NCI-H524 treated with DMSO at 0.1 percent for 48 hours (cell line): Measurements from ENCODE around the gene C1RL.

ENCODE experiments used
- DNase-seq: peaks from one replicate; lab custom pipeline; 2025; lab: John Stamatoyannopoulos, UW

C1RL gene

DNA sequence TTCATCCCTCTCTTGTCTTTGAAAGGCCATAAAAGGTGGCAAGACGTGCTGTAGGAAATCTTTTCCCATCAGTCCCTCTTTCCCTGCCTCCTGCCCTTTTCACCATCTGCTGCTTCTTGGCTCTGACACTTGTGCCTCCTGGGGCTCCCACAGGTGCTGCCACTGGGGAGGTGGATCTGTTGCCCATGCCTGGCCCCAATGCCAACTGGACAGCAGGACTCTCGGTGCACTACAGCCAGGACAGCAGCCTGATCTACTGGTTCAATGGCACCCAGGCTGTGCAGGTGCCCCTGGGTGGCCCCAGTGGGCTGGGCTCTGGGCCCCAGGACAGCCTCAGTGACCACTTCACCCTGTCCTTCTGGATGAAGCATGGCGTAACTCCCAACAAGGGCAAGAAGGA is 27.7 kb upstream of the C1RL start:
- DNase-seq, result no peak

DNA sequence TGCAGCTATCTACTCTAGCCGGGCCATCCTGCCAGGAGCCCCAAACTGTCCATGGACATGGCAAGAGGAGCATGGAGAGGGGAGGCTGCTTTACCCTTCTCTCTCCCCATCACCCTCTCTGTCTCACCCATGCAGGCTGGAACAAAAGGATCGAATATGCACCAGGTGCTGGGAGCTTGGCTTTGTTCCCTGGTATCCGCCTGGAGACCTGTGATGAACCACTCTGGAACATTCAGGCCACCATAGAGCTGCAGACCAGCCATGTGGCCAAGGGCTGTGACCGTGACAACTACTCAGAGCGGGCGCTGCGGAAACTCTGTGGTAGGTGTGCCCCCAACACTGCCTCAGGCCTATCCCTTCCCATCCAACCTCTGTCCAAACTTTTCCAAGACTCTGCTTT is 27.1 kb upstream of the C1RL start:
- no peak for DNase-seq

DNA sequence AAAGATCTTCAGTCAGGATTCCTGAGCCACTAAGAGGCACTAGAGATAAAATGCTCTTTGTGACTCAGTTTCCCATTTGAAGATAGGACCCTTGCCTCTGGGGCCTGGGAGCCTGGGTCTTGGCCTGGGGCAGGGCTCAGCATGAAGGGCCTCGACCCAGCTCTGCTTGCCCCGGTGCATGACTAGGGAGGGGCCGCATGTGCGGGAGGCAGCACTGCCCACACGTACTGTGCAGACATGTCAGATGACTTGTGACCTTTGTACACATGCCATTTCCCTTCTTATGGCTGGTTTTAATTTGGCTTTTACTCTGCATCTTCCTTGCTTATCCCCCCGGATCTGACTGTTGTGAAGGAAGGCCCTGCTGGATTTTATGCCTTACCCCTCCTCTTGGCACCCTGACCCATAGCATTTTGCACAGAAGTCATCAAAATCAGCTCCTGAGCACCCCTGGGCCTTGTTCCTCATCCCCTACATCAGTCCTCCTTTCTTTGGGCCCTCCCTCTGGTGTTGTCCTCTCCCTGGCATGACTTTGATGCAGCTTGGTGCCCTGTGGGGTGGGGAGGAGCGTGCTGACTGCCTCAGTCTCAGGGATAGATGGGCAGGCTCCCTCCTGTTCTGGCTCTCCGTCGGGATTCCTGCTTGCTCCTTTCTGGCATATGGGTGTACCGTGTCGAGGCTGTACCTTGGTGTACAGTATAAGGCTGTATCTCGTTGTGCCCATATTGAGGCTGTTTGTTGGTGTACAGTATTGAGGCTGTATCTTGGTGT is 25.6 kb upstream of the C1RL start:
- DNase-seq, result no peak

DNA sequence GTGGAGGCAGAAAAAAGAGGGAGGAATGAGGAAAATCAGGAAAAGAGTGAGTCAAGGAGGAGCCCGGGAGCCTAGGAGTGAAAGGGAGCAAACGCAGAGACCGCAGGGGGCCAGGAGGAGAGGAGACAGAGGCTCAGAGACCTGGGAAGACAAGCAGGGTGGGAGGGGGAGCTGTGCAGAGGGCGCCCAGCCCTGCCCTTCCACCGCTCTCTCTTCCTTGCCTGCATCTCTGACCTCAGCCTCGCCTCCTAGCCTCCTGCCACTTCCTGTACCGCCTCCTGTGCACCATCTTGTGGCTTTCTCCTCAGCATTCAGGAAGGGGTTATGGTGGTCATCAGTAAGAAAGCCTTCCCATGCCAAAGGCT is 22.5 kb upstream of the C1RL start:
- no peak for DNase-seq

DNA sequence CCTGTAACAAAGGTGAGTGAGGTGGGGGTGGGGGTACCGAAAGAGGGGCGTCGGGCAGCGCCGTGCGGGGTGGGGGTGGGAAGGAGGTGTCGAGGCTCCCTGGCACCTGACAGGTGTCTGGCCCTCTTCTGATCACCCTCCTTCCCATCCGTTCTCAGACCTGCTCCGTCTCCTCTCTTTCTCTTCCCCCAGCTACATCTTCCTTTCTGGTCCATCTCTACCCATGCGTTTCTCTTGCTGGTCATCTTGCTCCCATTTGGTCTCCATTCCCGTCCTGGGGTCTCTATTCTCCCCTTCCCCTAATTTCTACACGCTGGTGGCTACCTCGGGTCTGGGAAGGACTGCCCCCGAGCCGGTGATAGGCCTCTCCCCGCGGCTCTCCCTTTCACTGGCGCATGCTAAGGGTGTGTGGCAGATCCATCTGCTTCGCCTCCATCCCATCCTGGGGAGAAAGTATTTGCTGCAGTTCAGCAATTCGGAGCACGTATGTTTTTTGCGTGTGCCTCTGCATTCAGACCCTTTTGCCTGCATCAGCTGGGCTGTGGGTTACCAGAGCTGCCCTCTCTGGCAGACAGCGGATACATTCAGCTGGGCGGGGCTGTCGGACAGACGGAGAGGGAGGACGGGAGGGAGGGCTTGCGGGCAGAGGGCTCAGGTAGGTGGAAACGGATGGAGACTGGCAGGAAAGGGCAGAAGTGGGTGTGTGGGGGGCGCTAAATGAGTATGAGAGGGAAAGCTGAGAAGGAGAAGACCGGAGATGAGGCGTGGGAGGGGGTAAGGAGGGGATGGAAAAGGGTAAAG is 21.9 kb upstream of the C1RL start:
- no peak for DNase-seq

DNA sequence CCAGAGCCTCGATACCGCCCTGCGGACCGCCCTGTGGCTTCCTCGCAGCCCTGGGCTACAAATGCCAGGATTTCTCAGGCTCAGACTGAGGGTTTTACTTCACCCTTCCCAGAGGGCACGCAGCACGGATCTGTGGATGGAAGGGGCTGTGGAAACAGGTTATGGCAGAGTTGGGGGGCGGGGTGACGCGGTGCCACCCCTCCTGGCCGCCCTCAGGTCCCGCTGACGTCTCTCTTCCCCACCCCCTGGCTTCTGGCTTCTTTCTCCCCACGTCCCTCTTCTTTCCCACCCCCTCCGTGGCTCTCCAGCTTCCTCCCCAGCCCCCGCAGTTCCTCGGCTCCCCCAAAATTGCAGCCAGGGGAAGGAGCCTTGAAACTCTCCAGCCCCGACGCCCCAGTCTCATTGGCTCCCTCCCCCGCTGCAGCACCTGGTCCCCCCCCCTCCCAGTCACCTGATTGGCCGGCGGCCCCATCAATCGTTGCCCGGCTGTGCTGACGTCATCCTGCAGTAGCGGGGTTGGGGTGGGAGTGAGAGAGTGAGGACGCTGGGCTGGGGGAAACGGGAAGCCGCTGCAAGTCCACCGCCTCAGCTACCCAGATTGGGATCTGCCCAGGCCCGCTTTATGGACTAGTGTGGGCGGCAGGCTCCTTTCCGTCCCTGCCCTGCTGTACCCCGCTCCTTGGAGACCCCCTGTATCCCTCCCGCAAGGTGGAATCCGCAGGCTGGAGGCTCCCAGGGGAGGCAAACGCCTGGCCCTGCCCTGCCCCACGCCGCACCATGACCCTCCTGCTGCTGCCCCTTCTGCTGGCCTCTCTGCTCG is 21.1 kb upstream of the C1RL start, which contains the start of gene CLSTN3:
TSS of gene CLSTN3 (plus strand) at position 500 of the 820 bp plus-strand sequence. CDS start at position 778, 278 bp downstream.
- no peak for DNase-seq

DNA sequence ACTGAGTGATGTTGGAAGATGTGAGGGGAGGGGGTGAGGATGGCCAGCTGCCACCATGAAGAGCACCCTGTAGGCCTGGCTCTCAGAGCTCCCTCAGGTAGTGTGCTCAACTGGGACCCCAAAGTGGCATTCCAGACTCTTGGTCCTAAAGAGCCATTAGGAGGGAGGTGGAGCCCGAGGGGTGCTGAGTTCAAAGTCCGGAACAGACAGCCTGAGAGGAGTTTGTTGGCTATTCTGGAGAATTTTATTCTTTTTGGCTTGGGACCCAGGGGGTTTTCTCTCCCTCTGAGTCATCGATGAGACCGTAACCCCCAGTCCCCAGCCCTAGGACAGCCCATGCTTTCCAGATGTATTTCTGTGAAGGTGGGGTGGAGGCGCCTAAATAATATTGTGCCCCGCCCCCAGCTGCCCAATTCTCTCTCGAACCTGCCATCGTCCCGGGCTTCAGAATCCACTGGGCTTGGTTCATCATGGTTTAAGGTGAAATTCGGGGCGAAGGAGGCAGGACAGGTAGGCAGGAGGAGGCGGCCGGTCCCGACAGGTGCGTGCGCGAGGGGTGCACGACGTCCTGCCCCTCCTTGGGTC is 20.4 kb upstream of the C1RL start:
- no peak for DNase-seq

DNA sequence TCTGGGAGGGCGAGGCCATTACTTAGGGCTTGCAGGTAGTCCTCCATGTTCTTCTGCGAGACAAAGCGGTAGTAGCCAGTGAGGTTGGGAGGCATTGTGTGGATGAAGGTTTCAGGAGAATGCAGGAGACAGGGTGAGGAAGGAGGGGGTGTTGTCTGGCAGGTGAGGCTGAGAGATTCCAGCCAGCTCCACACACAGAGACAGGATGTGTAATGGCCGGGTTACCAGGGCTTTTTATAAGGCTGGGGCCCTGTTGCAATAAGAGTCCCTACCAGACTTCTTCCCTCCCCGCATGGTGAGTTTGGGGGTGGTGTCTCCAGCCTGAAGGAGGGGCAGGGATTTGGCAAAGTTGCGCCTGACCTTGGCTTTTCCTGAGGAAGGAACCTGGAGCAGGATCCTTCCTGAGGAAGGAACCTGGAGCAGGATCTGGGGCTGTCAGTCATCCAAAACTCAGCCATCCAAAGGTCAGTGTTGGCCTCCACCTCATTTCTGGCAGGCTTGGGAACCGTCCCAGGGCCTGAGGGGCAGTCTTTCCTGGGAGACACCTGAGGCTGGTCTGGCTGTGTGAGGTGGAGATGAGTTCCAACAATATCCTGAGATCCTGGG is 19.8 kb upstream of the C1RL start, which contains the start of gene RBP5:
TSS of gene RBP5 (minus strand) at position 209 of the 606 bp plus-strand sequence. CDS start at position 95, 114 bp downstream.
- DNase-seq, result no peak

DNA sequence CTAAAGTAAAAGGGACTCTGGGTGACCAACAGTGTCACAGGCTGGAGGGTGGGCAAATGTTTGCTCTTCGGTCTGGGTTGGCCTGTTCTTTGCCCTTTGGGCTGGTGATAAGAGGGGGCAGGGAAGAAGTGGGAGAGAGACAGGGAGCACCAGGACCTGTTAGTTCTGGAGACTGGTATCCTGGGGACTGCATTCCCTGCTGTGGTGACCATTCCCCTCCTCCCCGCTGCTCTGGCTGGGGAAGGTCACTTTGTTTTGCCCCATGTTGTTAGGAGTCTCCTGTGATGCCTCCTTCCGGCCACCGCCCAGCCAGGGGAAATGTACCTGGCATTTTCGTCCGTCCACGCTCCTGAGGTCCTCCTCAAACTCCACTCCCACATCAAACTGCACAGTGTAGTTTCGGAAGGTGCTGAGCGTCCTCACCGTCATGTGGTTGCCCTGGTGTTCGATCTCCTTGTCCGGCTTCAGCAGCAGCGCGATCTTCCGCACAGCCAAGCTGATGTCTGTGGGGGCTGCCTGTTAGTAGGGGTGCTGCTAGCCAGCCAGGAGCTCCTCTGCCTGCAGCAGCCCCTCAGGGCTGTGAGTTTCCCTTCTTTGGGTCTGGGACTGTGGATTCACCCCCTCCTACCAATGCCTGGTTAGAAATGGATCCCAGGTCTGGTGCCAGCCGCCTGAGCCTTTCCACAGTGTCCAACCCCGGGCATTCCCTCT is 19.1 kb upstream of the C1RL start:
- no peak for DNase-seq

DNA sequence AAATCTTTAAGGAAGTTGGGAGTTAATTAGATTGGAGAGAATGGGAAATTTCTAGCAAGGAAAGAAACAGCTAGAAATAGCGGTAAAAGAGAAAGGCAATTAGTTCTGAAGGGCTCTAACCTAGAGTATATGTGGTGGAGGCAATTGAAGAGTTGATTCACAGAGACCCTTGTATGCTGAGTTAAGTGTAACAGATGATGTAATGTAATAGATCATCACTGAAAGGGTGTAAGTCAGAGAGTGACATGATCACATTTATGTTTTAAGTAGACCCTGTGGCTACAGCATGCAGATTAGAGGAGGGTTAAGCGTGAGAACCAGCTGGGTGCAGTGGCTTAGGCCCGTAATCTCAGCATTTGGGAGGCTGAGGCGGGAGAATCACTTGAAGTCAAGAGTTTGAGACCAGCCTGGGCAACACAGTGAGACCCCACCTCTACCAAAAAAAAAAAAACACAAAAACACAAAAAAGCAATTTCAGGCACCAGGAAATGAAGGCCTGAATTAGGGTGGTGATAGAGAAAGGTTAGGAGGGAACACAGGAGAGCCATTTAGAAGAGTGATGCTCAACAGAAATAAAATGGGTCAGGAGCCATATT is 16.7 kb upstream of the C1RL start:
- no peak for DNase-seq

DNA sequence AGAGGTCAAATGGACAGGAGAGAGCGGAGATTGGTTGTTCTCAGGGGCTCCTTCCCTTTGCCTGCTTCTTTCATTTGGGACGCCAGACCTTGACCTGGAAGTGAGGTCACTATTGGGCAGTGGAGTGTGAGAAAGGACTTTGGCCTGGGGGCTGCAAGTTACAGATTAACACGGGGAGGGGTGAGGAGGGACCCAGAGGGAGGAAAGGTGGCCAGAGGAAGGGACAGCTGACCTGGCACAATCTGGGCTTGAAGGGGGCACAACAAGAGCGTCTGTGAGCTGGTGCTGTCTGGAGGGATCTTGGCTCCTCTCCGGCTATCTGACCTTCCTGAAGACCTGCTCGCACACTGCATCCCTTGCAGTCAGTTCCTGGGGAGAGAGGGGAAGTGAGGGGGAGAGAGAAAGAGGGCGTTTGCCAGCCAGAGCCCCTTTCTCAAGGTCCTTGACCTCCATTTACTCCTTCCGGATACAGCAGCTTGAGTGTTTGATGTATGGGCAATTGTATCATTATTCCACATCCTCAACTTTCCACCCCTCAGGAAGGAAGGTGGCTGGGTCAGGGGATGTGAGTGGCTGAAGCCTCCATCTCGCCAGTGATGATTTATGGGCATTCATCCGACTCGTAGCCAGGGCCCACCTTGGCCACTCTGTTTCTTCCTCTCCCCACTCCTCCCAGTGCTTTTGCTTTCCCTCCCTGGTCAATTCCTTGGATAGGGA is 14.9 kb upstream of the C1RL start:
- DNase-seq, result no peak

DNA sequence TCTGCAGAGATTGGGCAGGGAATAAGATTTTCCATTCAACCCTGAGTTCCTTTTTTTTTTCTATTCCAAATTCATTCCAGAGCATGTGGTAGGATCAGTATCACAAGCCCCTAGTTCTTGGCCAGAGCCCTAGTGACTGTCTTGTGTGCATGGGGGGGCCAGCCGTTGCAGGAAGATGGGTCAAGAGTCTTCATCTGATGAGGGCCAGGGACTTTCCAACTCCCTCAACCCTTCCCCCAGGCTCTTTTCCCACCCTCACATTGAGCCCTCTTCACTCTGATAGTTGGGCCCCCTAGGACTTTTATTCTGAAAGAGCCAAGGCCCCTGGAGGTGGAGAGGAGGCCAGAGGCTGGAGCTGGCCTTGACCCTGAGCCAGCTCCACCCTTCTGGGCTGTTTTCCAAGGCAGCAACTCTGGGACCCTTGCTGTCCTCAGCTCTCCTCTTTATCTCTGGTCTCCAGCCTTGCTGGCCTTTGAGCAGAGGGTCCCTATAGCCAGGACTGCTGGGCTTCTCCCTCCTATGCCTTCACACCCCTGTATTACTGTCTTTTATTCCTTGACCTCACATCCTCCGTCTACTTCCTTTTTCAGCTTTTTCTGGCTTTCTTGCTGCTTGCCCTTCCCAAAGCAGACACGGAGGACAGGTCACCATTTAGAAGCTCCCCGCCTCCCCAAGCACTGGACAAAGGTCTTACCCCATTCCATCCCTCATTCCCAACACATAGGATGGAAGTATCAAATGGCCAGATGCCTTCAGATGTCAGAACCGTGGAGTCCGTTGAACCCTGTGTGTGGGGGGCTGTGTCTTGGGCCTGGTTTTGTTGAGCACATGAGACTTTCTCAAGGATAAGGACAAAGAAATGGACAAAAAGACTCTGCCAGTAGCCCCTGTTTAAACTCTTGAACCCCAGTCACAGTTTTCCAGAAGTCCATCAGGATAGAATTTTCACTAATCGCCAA is 14.1 kb upstream of the C1RL start:
- DNase-seq, result no peak

DNA sequence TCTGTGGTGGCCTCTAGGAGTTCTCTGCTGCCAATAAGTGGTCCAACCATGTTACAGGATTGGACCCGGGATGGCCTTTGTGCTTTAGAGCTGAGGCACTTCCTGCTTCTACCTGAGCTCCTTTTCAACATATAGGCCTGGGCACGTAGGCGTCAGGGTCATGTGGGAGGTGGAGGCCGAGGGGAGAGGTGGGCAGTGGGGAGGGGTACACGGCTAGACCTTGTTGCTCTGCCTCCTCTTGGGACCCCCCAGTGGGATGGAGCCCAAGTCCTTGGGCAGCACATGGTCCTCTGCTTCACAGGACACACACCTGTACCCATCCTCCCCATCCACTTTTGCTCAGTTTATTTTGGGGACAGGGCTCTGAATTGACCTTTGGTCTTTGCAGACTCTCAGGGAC is 12.3 kb upstream of the C1RL start:
- DNase-seq, result no peak

DNA sequence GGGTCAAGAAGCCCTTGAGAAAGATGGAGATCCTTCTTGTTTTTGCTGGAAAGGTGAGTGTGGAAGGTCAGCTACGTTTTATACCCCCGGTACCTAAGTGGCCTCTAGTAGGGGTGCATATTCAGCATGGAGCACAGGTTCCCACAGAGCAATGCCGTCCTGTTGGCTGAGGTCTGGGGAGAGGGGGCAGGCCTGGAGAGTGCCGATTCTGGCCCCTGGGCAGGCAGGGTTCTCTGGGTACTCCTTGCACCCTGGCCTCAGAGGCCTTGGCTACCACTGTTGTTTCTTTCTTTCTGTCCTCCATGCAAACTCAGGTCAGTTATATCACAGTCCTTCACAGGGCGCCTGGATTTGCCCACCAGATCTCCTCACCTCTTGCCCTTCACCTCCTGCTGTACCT is 11.2 kb upstream of the C1RL start:
- no peak for DNase-seq

DNA sequence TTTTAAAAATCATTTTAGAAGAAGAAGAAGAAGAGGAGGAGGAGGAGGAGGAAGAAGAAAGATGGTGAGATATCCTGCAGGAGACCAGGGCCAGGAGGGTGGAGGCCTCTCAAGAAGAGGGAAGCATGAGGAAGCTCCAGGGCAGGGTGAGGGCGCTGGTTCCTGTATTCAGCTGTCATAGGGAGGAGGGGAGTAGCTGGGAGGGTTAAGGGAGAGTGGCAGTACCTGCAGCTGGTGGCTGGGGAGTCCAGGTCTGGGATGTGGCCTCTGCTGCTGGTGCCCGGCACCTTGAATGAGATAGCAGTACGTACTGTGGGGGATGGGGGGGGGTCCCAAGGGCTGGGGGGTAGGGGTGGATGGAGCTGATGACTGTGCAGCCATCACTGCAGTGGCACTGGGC is 9.9 kb upstream of the C1RL start:
- no peak for DNase-seq

DNA sequence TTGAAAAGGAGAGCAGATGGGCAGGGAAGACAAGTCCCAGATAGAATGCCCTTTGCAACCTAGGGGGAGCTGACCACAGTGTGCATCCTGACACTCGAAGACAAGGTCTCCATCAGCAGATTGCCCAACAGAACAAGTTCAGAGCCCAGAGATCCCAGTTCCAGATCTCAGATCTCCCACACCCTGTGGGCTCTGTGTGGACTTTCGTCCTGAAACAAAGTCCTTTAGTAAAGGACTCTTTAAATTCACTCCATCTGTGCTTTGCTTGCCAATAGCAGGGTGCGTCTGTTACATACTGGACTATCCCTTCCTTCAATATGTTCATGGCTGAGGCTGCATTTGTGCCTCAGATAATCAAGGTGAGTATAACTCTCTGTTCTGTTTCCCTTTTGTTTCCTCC is 8.7 kb upstream of the C1RL start:
- DNase-seq, result no peak

DNA sequence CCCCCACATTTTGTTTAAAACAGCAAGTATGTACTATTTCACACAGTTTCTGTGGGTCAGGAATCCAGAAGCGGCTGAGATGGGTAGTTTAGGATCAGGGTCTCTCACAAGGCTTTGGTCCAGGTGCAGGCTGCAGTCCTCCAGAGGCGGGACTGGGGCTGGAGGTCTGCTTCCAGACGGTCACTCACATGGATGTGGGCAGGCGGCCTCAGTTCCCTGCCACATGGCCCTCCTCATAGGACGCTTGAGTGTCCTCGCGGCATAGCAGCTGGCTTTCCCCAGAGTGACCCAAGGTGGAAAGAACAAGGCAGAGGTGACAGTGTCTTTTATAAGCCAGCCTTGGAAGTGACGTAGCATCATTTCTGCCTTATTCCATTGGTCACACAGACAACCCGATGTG is 7.9 kb upstream of the C1RL start:
- no peak for DNase-seq

DNA sequence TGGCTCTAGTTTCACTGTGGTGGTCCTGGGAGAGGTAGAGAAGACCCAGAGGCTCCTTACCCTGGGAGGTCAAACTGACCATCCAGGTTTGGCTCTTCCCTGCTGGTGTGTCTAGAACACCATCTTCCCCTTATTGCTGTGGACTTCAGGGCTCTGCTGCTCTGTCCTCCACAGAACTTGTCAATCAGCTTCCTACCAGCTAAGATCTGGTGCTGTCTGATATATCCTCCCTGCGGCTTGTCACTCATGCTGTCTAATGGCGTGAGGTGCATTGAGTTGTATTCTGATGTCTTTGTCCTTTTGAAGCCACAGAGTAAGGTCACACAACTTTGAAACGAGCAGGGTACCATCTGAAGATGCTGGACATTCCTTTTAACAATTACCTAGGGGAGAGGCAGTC is 7.2 kb upstream of the C1RL start:
- DNase-seq, result no peak

DNA sequence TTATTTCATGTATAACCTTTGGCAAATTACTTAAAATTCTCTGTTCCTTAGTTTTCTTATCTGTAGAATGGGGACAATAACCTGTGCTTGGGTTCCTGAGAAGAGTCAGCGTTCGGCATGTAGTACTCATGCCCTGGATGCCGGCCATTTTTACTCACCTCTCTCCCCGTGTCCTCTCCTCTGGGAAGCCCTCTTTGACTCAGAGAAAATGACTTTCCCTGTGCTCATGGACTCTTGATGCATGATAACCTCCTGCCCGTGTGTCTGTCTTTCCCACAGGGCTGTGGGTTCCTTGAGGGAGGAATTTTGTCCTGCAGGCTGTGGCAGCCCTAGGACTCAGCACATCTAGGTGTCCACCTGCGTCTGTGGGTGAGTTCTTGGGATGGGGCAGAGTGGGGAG is 5.8 kb upstream of the C1RL start:
- DNase-seq, result no peak
